HepG2 (cell line): ENCODE results near the gene PLEKHA6. TPM values are rescaled to one million over a fixed set of nuclear protein-coding genes. Genes with fewer than 3 reads are reported as not detected.

Experiments used
- ATAC-seq: fragments of 200-7000 bp; cut with Tn5 transposase; 3 replicates; pipeline ENCODE4 v1.9.1; 2020; ENCODE audit warnings: mild to moderate bottlenecking, moderate library complexity
- BruUV-seq: library from RNA; stranded (reverse); fragments of 400-500 nt; replicated peaks from 2 replicates; lab custom pipeline; 2021; lab: Mats Ljungman, UMichigan
- CTCF ChIA-PET: fragments of 300-600 bp; formaldehyde crosslinking; extraction: SDS; loops from one replicate; lab custom pipeline; 2021; ENCODE audit warnings: low total read pairs, inconsistent platforms, low intra/inter-chr PET ratio; lab: Yijun Ruan, JAX
- POLR2A ChIA-PET: fragments of 350-600 bp; sonication (Branson Sonifier 250); formaldehyde crosslinking; loops from one replicate; lab custom pipeline; 2020; ENCODE audit warnings: antibody characterized with exemption, inconsistent platforms; lab: Yijun Ruan, JAX
- DNase-seq: peaks from one replicate; pipeline ENCODE4 v3.0.0-alpha.2; 2015; ENCODE audit warnings: low spot score
- FAIRE-seq: peaks from 3 replicates; lab custom pipeline; 2011; peaks lifted over from hg19 to GRCh38; lab: Jason Lieb, UNC
- H2AFZ ChIP-seq: one replicate; pipeline ENCODE4 v1.6.1; 2011; ENCODE audit warnings: low read length, inconsistent platforms
- H3K27ac ChIP-seq: fragments of 300-600 bp; 3 replicates; pipeline ENCODE4 v1.8.0; 2011; ENCODE audit warnings: mixed run types, mild to moderate bottlenecking, mixed read lengths, low read length, inconsistent platforms; ENCODE audit not compliant: insufficient read depth; ENCODE audit errors: extremely low read length
- H3K27me3 ChIP-seq, 2 experiments: fragments of 200-600 bp in 1 of 2; 2 replicates in 1 of 2; 3 replicates in 1 of 2; pipeline versions ENCODE4 v1.6.0 to v1.8.0; 2011; ENCODE audit warnings: low read length in 2 of 2, mild to moderate bottlenecking in 2 of 2, moderate library complexity in 2 of 2, inconsistent platforms in 1 of 2; ENCODE audit not compliant: insufficient read depth in 2 of 2, control insufficient read depth in 1 of 2
- H3K36me3 ChIP-seq, 2 experiments: fragments of 200-600 bp in 1 of 2; replicated peaks in 1 of 2; 2 replicates in 1 of 2; 3 replicates in 1 of 2; pipeline versions ENCODE4 v1.5.1 to v1.8.0; 2011; ENCODE audit warnings: low read length in 2 of 2, inconsistent platforms in 1 of 2; ENCODE audit not compliant: insufficient read depth in 2 of 2, control insufficient read depth in 1 of 2
- H3K4me1 ChIP-seq: 2 replicates; pipeline ENCODE4 v1.5.1; 2012; ENCODE audit warnings: low read length, inconsistent platforms; ENCODE audit not compliant: insufficient read depth
- H3K4me2 ChIP-seq: 2 replicates; pipeline ENCODE4 v1.6.0; 2011; ENCODE audit warnings: low read depth, low read length, inconsistent platforms
- H3K4me3 ChIP-seq, 3 experiments: fragments of 200-600 bp in 1 of 3; sonication (generic), shearing (Covaris generic) in 1 of 3; replicated peaks in 1 of 3; 2 replicates each; pipeline ENCODE4 v1.5.1; 2011 to 2016; ENCODE audit warnings: low read length in 3 of 3, inconsistent platforms in 2 of 3, low read depth in 2 of 3, mild to moderate bottlenecking in 2 of 3, control low read depth in 1 of 3, mixed read lengths in 1 of 3; ENCODE audit not compliant: insufficient read depth in 1 of 3
- H3K79me2 ChIP-seq: one replicate; pipeline ENCODE4 v1.6.1; 2011; ENCODE audit warnings: low read length, inconsistent platforms; ENCODE audit not compliant: insufficient read depth
- H3K9ac ChIP-seq: 2 replicates; pipeline ENCODE4 v1.6.0; 2011; ENCODE audit warnings: mild to moderate bottlenecking, low read depth, low read length, inconsistent platforms; ENCODE audit not compliant: insufficient read depth
- H3K9me3 ChIP-seq: 2 replicates; pipeline ENCODE4 v1.5.1; 2012; ENCODE audit warnings: mild to moderate bottlenecking, low read length
- H4K20me1 ChIP-seq: 2 replicates; pipeline ENCODE4 v1.6.0; 2011; ENCODE audit warnings: inconsistent platforms, mild to moderate bottlenecking, low read length, moderate library complexity; ENCODE audit not compliant: insufficient read depth
- DZIP1 ChIP-seq: sonication (generic); formaldehyde crosslinking; IDR thresholded peaks from 2 replicates; pipeline ENCODE4 v1.5.0; 2020; ENCODE audit warnings: mild to moderate bottlenecking, missing genetic modification reagents
- GPN1 ChIP-seq: sonication (generic); formaldehyde crosslinking; IDR thresholded peaks from 2 replicates; pipeline ENCODE4 v1.5.1; 2020; ENCODE audit warnings: missing genetic modification reagents, borderline replicate concordance
- GRHL1 ChIP-seq: sonication (generic); formaldehyde crosslinking; conservative IDR thresholded peaks from 2 replicates; pipeline ENCODE4 v1.8.0; 2022; ENCODE audit warnings: missing genetic modification reagents
- NFE2L2 ChIP-seq: fragments of 150-350 bp; IDR thresholded peaks from 2 replicates; pipeline ENCODE4 v1.6.1; 2014; ENCODE audit warnings: low read length
- NR2F1 ChIP-seq, 2 experiments: fragments of 450-650 bp in 1 of 2; formaldehyde crosslinking in 1 of 2; IDR thresholded peaks; 2 replicates each; pipeline versions ENCODE4 v1.5.0 to v1.6.1; 2016 to 2020; ENCODE audit warnings: mild to moderate bottlenecking in 1 of 2, missing compliant biosample characterization in 1 of 2, missing genetic modification reagents in 1 of 2, moderate library complexity in 1 of 2
- RFX5 ChIP-seq: IDR thresholded peaks from 2 replicates; pipeline ENCODE4 v1.6.1; 2011; ENCODE audit warnings: low read depth, low read length, improper control_type of control experiment
- SALL1 ChIP-seq: sonication (generic); formaldehyde crosslinking; IDR thresholded peaks from 2 replicates; pipeline ENCODE4 v1.8.0; 2022; ENCODE audit warnings: mild to moderate bottlenecking, missing genetic modification reagents
- TFE3 ChIP-seq: IDR thresholded peaks from 2 replicates; pipeline ENCODE4 v1.6.1; 2016
- ZNF20 ChIP-seq: sonication (generic); formaldehyde crosslinking; IDR thresholded peaks from 2 replicates; pipeline ENCODE4 v1.4.0; 2020; ENCODE audit warnings: mild to moderate bottlenecking, moderate library complexity, missing genetic modification reagents
- ZNF263 ChIP-seq: sonication (generic); formaldehyde crosslinking; IDR thresholded peaks from 2 replicates; pipeline ENCODE4 v1.4.0; 2020; ENCODE audit warnings: missing genetic modification reagents
- ZNF367 ChIP-seq: sonication (generic); formaldehyde crosslinking; IDR thresholded peaks from 2 replicates; pipeline ENCODE4 v1.4.0; 2020; ENCODE audit warnings: missing genetic modification reagents, borderline replicate concordance
- WGBS: methylation state at CpG from one replicate; pipeline ENCODE4 v1.1.6; 2017; ENCODE audit warnings: low lambda C conversion rate; 5-methylcytosine and 5-hydroxymethylcytosine counted together
- in situ Hi-C: cut with HindIII; loops from 2 replicates; pipeline ENCODE4 v1.10.0; 2017; ENCODE audit warnings: low pct_unique_long_range_greater_than_20kb; ENCODE audit not compliant: extremely low pct_ligation_motif_present
- intact Hi-C: fragments of 100-400 bp; cut with micrococcal nuclease; formaldehyde crosslinking; loops from one replicate; pipeline ENCODE4 v1.10.0; 2022; ENCODE audit not compliant: unreplicated experiment
- polyA plus RNA-seq, 8 experiments: library from polyadenylated mRNA; depleted of rRNA in 3 of 8; stranded (reverse) in 7 of 8; unstranded in 1 of 8; fragments of >200 nt; fragmentation: Illumina TruSeq in 4 of 8; extraction: Trizol in 4 of 8; gene quantifications; 2 replicates each; pipeline versions ENCODE4 v1.2.1 to v1.2.3, GENCODE V29; 2011 to 2016; ENCODE audit warnings: low read depth in 4 of 8, missing spikeins in 1 of 8, mixed read lengths in 1 of 8; ENCODE audit not compliant: insufficient read depth in 1 of 8
- total RNA-seq, 5 experiments: library from RNA; depleted of rRNA; stranded (reverse); fragments of >200 nt; fragmentation: Illumina TruSeq; extraction: Trizol; gene quantifications; 2 replicates each; pipeline ENCODE4 v1.2.3, GENCODE V29; 2016; ENCODE audit warnings: low read depth in 1 of 5

Gene PLEKHA6
- total and polyA plus RNA-seq, 2 of the 13 experiments (the other 11 are each of a cell fraction or from before 2014, with no cell fraction given), result 5.3 to 11.4 TPM

GRCh38 chr1:204396015-204396583, 36.4 kb upstream of the PLEKHA6 start:
- H3K27ac ChIP-seq, result no peak overlapping the region
- no peaks in the 10 kb centered on the region for H3K4me1 ChIP-seq
- peaks cover 0 to 7% of the 10 kb centered on the region in 2 experiments; a peak in 2 of 5 replicates for H3K36me3 ChIP-seq
- no peaks in the 10 kb centered on the region for H3K9me3 ChIP-seq
- CTCF ChIA-PET, result no interaction called here
- no peak overlapping the region for H2AFZ ChIP-seq
- no peak overlapping the region for H3K4me3 ChIP-seq
- no peaks in the 10 kb centered on the region for H4K20me1 ChIP-seq
- POLR2A ChIA-PET, result interaction anchor here (1.0 to 2.2 kb wide), 2 partner anchors 11 to 18 kb away, joined by 3 to 10 read pairs; no protein-coding TSS in a partner anchor
- H3K27me3 ChIP-seq, result no peaks in the 10 kb centered on the region
- H3K4me2 ChIP-seq, result no peak overlapping the region
- in situ Hi-C loops, result no loop called here
- DNase-seq, result no peak
- ATAC-seq, result no peak
- TF ChIP-seq SALL1 (CRISPR knock-in tag) (no peak), ZNF367 (CRISPR knock-in tag) (no peak), TFE3 (no peak), RFX5 (no peak), NR2F1 (CRISPR knock-in tag; IDR thresholded peaks at IDR 0.05) (no peak), NFE2L2 (no peak), ZNF20 (no peak), GPN1 (no peak), DZIP1 (CRISPR knock-in tag) (no peak), ZNF263 (CRISPR knock-in tag) (no peak), GRHL1 (CRISPR knock-in tag) (no peak)
- intact Hi-C loops, result no loop called here
- FAIRE-seq, result no peak
- no peak overlapping the region for H3K9ac ChIP-seq
- no TSS peak for BruUV-seq
- no peaks in the 10 kb centered on the region for H3K79me2 ChIP-seq
- 96% methylated on average over 4 of the region's 4 CpGs for WGBS
